Measurements from ENCODE around the gene CALM3.
"Not testable (repeated sequence)": the region's sequence is repeated elsewhere in the genome, so short reads cannot be mapped to it uniquely, and the experiment has no call there.

Gene CALM3

GRCh38 chr19:46615966-46616365, 14.8 kb downstream of the CALM3 start:
- DNase-seq (ENCODE audit: low read depth) = no peak

GRCh38 chr19:46616631-46617322, 15.6 kb downstream of the CALM3 start:
- no peak for DNase-seq (ENCODE audit: low read depth)

- no peak for DNase-seq (ENCODE audit: low read depth)
Measured at GRCh38 chr19:46617601-46618000, 16.5 kb downstream of the CALM3 start.

- no peak for DNase-seq (ENCODE audit: low read depth)
Measured at GRCh38 chr19:46618670-46619231, 17.6 kb downstream of the CALM3 start.

GRCh38 chr19:46620267-46620666, 19.1 kb downstream of the CALM3 start:
- no peak for DNase-seq (ENCODE audit: low read depth)

GRCh38 chr19:46620716-46621115, 19.6 kb downstream of the CALM3 start:
- DNase-seq (ENCODE audit: low read depth) = no peak

GRCh38 chr19:46621191-46622117, 20.3 kb downstream of the CALM3 start:
- DNase-seq (ENCODE audit: low read depth) = no peak

GRCh38 chr19:46622118-46622446, 21.0 kb downstream of the CALM3 start:
- no peak for DNase-seq (ENCODE audit: low read depth)

GRCh38 chr19:46623915-46624502, 22.9 kb downstream of the CALM3 start:
- no peak for DNase-seq (ENCODE audit: low read depth)

- no peak for DNase-seq (ENCODE audit: low read depth)
Measured at GRCh38 chr19:46624958-46625661, 24.0 kb downstream of the CALM3 start, which contains the start of gene PTGIR. PTGIR (minus strand) TSS chr19:46625089; CDS start chr19:46624225, 864 bp downstream.

GRCh38 chr19:46625731-46626130, 24.6 kb downstream of the CALM3 start:
- DNase-seq (ENCODE audit: low read depth) = no peak

GRCh38 chr19:46626446-46626845, 25.3 kb downstream of the CALM3 start:
- DNase-seq (ENCODE audit: low read depth) = no peak

GRCh38 chr19:46628970-46629369, 27.8 kb downstream of the CALM3 start:
- not testable (repeated sequence) for DNase-seq (ENCODE audit: low read depth)

GRCh38 chr19:46629546-46630025, 28.5 kb downstream of the CALM3 start:
- no peak for DNase-seq (ENCODE audit: low read depth)

- no peak for DNase-seq (ENCODE audit: low read depth)
Measured at GRCh38 chr19:46630586-46631205, 29.6 kb downstream of the CALM3 start.

- no peak for DNase-seq (ENCODE audit: low read depth)
Measured at GRCh38 chr19:46631481-46631880, 30.4 kb downstream of the CALM3 start.

GRCh38 chr19:46633130-46633529, 32.0 kb downstream of the CALM3 start:
- no peak for DNase-seq (ENCODE audit: low read depth)

GRCh38 chr19:46634045-46634655, 33.0 kb downstream of the CALM3 start:
- peak; percentile 83 for DNase-seq (ENCODE audit: low read depth)

GRCh38 chr19:46634656-46635218, 33.6 kb downstream of the CALM3 start:
- no peak for DNase-seq (ENCODE audit: low read depth)
